ENCODE results near the gene DDRGK1.
"Not testable (repeated sequence)": the region's sequence is repeated elsewhere in the genome, so short reads cannot be mapped to it uniquely, and the experiment has no call there.

The DDRGK1 gene

DNA sequence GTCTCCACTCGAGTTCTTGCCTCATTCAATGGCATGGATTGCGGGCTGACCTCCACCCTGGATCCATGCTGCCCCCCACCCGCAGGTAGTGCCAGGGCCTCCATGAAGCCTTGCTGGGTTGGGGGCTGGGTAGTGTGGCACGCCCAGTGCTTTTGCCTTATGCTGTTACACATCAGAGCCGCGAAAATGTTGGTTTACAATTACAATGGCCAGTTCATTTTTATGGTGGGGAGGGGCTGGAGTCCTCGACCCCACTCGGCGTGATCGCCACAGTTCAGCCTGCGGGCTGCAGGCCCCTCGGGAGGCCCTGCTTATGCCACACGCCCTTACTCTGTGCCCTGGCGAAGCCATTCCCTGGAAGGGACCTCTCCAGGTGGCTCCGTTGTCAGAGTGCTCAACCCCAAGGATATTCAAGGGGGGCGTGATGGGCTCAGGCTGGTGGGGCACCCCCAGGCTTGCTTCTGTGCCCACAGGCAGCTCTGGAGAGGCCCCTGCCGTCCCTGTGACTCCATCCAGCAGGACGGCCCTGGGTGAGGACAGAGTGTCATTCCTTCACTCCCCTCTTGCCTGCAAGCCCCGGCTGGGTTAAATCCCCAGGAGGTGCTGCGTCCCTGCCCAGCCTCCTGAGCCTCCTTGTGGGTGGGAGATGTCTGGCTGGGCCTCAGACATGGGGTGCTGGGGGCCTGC is 19.7 kb upstream of the DDRGK1 start:
- no peak for DNase-seq (ENCODE audit: low read depth)
- H3K4me3 ChIP-seq (ENCODE audit: low read length), result no peak overlapping the region

DNA sequence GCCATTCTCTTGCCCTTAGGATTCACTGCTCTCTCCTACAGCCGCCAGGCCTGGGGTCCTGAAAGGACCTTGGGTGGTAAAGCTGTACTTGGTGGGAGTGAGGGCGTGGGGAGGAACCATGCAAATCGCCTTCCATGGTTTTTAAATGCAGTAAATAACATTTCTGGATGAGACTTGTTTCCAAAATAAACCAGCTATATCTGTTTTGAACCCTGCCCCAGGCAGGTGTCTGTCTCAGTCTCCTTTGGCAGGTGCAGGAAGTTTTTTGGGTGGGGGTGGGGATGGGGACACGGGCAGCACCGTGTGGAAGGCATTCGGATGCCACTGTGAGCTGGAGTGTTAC is 19.1 kb upstream of the DDRGK1 start:
- H3K4me3 ChIP-seq (ENCODE audit: low read length), result no peak overlapping the region
- TF ChIP-seq CTCF (conservative IDR thresholded peaks at IDR 0.05; ENCODE audit: low read depth, low read length), result no peak
- no peak for DNase-seq (ENCODE audit: low read depth)

More for the DNA sequence above, 19.7 kb upstream of the DDRGK1 start:
- no peak for TF ChIP-seq CTCF (conservative IDR thresholded peaks at IDR 0.05; ENCODE audit: low read depth, low read length)

DNA sequence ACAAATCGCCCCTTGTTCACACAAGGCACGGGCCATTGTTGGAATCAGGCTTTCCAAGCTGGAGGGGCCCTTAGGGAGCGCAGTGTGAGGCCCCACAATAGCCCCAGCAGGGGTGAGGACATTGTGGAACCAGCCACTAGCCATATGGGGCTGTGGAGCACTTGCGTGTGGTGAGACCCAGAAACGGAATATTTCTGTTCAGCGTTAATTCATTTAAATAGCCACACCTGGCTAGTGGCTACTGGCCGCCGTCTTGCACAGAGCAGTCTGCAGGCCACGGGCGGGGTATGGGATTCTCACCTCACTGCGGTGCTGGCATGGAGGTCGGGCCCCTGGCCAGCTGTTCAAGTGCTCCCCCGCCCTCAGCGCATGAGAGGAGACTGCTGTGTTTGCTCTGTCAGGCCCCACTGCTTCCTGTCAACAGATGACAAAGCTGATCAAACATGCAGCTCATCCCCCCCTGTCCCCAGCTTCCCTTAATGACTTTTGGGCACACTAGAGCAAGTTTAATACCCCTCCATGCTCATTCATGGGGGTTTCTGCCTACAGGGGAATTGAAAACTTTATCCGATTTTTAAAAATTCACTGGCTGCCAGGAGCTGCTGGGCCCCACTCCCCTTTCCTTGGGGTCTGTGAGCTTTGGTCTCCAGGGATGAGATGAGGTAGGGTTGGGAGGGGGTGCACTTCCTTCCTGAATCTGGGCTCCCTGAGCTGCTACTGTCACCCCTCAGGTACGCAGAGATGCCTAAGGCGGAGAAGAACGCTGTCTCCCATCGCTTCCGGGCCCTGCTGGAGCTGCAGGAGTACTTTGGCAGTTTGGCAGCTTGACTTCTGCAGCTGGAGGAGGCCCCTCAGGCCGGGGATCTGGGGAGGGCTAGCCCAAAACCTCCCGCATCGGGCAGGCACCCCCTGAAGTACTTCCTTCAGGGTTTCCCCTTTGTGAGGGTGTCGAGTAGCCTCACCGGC is 18.4 kb upstream of the DDRGK1 start:
- no peak for DNase-seq (ENCODE audit: low read depth)
- H3K4me3 ChIP-seq (ENCODE audit: low read length), result no peak overlapping the region
- TF ChIP-seq CTCF (conservative IDR thresholded peaks at IDR 0.05; ENCODE audit: low read depth, low read length), result no peak

- no peak for DNase-seq (ENCODE audit: low read depth)
- TF ChIP-seq CTCF (conservative IDR thresholded peaks at IDR 0.05; ENCODE audit: low read depth, low read length), result no peak
Observed at GRCh38 chr20:3221398-3222226, 17.1 kb upstream of the DDRGK1 start.

DNA sequence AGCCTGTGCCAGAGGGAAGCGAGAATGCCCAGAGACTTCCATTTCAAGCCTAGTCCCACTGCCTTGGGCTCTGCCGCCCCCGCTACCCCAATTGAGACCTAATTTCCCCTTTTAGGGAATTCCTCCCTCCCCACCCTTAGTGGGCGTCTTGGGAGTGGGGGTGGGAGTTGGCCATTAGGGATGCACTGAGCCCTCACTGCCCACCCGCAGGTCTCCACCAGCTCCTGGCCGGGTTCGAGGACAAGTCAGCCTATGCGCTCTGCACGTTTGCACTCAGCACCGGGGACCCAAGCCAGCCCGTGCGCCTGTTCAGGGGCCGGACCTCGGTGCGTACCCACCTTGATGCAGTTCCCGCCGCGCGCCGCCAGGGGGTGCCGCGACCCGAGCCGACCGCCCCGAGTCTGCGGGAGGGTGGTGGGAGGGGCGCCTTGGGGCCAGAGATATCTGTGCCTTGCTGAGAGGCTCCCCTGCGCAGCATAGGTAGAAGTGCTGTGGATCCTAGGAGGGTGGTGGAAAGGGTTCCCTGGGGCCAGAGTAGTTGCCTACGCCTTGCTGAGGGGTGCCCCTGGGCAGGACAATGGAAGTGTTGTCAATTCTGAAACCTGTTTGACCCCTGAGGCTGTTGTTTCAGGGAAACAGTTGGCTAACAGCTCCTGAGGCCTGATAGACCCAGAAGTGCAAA is 14.0 kb upstream of the DDRGK1 start:
- no peak for DNase-seq (ENCODE audit: low read depth)
- TF ChIP-seq CTCF (conservative IDR thresholded peaks at IDR 0.05; ENCODE audit: low read depth, low read length), result peak; percentile 78
- no peak overlapping the region for H3K4me3 ChIP-seq (ENCODE audit: low read length)

More at GRCh38 chr20:3221398-3222226, 17.1 kb upstream of the DDRGK1 start:
- no peak overlapping the region for H3K4me3 ChIP-seq (ENCODE audit: low read length)

- DNase-seq (ENCODE audit: low read depth), result not testable (repeated sequence)
Observed at GRCh38 chr20:3215359-3215917, 11.0 kb upstream of the DDRGK1 start.

More at GRCh38 chr20:3215359-3215917, 11.0 kb upstream of the DDRGK1 start:
- H3K4me3 ChIP-seq (ENCODE audit: low read length), result not testable (repeated sequence)
